Activated CD8-positive, alpha-beta memory T cell treated with anti-CD3 and anti-CD28 coated beads for 36 hours (primary cell): ENCODE measurements around the gene RAB30. TPM values are rescaled to one million over a fixed set of nuclear protein-coding genes. Genes with fewer than 3 reads are reported as not detected.
"Not testable (repeated sequence)": the region's sequence is repeated elsewhere in the genome, so short reads cannot be mapped to it uniquely, and the experiment has no call there.

Source experiments
- CTCF ChIA-PET: fragments of 350-600 bp; sonication (Branson Sonifier 250); formaldehyde crosslinking; loops from one replicate; lab custom pipeline; 2021; ENCODE audit warnings: antibody characterized with exemption; lab: Charles Lee
- POLR2A ChIA-PET: fragments of 350-600 bp; sonication (Branson Sonifier 250); formaldehyde crosslinking; loops from one replicate; lab custom pipeline; 2021; ENCODE audit warnings: antibody characterized with exemption; lab: Charles Lee
- total RNA-seq, 2 experiments: library from RNA; stranded (reverse); gene quantifications; one replicate each; pipeline ENCODE4 v1.2.3, GENCODE V29; 2021

RAB30 gene
- total RNA-seq, 2 experiments from 2014 or later = 12.9 to 14.3 TPM

DNA sequence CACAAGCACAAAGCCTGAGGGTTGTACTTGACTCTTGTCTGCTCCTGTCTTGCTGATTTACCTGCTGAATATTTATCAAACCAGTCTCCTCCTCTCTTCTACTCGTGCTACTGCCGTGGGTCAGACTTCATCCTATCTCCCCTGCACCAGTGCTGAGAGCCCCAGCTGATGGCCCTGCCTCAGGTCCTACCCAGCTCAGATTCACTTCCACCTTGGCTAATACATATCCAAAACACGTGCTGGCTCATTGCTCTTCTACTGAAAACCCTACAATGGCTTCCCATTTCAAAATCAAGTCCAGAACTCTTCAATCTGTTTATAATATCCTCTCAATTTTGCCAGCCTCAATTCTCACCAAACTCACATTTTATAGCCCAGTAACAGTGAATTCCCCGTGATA lies 48.3 kb downstream of the RAB30 start:
- POLR2A ChIA-PET = no interaction called here
- CTCF ChIA-PET = no interaction called here

GRCh38 chr11:83021780-83022125 lies 49.9 kb downstream of the RAB30 start:
- CTCF ChIA-PET = interaction anchor here (0.6 kb wide), 1 partner anchor 72 kb away, joined by 3 read pairs; no protein-coding TSS in a partner anchor
- POLR2A ChIA-PET = no interaction called here

DNA sequence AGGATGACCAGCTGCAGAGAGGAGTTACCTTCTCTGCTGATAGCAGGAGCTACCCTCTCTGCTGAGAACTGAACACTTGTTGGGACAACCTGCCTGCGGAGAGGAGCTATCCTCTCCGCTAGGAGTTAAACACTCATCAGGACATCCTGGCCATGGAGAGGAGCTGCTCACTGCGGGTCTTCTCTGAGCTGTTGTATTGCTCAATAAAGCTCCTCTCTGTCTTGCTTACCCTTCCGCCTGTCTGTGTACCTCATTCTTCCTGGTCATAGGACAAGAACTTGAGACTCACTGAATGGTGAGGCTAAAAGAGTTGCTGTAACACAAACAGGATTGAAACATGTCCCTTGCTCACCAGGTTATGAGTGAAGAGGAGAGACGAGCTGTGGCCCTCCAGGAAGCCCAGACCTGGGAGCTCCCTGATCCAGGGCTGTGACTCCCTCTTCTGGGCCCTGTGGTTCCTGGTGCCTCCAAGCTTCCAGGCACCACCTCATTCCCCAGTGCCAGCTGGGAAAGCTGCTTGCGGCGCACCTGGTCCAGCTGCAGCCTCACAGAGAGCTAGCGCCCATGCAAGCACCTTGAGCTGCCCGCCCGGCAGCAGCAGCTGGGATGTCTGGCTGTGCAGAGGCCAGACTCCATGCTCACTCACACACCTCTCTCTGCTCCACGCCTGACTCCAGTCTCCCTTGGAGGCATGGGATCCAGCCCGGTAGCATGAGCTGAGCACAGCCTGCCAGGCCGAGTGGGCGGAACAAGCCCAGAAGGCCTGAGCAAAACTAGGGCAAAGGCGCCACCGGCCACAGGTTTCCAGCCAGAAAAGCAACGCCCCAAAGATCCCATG lies 50.5 kb downstream of the RAB30 start:
- ChIA-PET POLR2A (no interaction called here), CTCF (interaction anchor here (0.6 kb wide), 1 partner anchor 72 kb away, joined by 3 read pairs; no protein-coding TSS in a partner anchor)

DNA sequence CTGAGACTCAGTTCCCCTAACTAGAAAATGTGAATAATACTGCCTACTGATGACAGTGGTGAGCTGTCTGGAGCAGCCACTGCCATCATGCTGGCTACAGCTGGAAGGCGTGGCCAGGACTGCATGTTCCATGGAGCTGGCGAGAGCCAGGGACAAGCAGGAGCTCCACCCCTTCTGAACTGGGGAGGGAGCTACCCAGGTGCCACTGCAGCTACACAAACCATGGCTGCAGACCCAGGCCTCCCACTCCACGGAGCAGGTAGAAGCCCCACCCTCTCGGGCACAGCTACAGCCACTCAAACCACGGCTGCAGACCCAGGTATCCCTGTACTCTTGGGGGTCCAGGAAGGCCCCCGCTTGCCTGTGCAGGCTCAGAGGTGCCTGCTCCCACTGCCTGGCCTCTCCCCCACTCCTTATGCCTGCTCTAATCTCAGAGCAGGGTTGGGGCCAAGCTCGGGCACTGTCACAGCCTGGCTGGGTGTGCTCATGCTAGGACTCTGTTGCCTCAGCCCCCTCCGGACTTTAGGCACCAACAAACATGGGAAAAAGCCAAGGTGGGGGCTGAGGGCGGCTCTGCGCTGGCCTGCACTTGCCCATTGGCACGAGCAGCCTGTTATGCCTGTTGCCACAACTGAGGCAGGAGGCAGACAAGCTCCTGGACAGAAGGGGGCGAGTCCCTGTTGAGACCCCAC lies 51.7 kb downstream of the RAB30 start:
- ChIA-PET CTCF (interaction anchor here (0.6 kb wide), 1 partner anchor 13 kb away, joined by 3 read pairs; no protein-coding TSS in a partner anchor), POLR2A (interaction anchor here (0.6 kb wide), 1 partner anchor 110 kb away, joined by 6 read pairs; no protein-coding TSS in a partner anchor)

DNA sequence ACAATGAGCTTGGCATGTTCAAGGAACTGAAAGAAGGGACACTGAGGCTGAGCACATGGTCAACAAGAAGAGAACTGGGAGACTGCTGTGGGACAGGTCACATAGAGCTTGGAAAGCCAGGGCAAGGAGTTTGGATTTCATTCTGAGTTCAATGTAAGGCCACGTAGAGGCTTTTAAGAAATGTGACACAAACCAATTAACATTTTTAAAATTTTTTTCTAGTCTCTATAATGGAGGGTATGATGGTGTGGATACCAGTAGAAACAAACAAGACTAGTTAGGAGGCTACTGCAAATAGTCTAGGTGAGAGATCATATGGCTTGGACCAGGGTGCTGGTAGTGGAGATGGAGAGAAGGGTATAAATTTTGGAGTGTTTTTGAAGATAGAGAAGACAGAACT lies 56.7 kb downstream of the RAB30 start:
- ChIA-PET CTCF (no interaction called here), POLR2A (no interaction called here)

DNA sequence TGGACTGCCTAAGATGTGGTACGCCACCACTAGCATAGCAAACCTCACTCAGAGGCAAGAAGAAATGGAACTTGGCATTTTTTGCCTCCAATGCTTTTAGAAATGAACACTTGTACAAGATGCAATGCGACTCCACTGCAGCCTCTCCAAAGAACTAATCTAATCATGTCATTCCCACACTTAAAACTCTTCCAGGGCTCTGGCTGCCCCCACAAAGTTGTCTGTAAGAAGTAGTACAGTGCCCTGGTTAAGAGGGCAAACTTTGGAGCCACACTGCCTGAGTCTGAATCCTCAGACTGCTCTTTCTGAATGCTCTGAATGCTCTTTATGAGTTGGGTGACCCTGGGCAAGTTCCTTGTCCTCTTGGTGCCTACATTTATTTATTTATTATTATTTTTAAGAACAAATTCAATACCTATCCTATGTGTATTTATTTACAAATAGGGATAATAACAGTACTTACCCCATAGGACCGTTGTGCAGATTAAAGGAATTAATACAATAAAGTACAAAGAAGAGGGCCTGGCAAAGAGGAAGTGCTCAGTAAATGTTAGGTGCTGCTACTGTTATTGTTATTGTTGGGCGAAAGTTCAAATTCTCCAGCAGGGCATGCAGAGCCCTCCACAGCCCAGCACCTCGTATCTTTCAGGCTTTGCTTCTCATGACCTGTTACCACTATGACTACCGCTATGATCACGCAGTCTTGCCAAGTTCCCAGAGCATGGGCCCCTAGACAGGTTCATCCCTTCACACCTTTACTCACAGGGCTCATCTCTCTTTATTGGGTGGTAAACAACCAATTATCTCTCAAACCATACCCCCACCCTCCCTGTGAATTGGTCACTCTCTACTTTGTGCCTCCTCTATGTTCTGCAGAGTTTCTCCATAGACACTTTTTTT lies 59.3 kb downstream of the RAB30 start:
- CTCF ChIA-PET = no interaction called here
- POLR2A ChIA-PET = no interaction called here

DNA sequence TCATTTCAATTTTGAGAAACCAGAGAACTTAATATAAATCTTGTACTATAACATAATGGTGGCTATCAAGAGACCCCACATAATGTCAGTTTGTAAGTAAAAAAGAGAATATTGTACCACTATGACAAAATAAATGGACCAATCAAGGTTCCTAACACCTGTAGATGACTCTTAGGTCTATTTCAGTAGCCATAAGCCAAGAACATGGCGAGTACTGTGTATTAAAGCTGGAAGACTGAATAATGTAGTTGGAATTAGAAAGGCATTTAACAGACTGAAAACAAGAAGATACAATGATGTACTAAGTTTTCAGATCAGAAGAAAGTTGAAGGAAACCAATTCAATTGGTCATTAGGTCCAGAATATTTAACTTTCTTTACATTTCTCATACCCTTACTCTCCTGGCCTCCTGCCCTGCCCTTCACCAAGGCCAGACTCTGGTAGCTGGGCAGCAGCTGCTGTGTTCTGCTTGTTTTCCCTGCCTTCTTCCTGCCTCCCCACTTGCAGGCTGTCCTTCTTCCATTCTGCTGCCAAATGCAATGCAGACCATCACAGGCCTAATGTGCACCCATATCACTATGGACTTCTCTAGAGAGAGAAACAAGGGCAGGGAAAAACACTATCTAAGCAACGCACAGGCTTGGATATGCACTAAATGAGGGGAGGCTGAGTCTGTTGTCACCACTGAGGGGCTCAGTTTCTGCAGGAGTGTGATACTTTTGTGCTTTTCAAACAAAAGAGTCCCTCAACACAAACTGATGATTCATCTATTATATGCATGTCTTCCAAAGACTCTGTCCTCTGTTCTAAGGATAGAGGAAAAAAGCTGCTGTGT lies 60.1 kb downstream of the RAB30 start:
- CTCF ChIA-PET = no interaction called here

DNA sequence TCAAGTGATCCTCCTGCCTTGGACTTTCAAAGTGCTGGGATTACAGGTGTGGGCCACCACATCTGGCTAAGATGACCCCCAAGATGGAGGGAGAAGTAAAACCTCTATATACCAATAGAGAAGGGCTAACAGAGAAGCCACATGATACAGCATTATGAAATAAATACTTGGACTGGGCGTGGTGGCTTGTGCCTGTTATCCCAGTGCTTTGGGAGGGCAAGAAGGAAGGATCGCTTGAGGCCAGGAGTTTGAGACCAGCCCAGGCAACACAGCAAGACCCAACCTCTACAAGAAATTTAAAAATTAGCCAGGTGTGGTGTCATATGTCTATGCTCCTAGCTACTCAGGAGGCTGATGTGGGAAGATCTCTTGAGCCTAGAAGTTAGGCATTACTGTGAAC lies 61.7 kb downstream of the RAB30 start:
- POLR2A ChIA-PET = no interaction called here
- CTCF ChIA-PET = no interaction called here

More for the DNA sequence above, 60.1 kb downstream of the RAB30 start:
- POLR2A ChIA-PET = no interaction called here

- POLR2A ChIA-PET = interaction anchor here (0.6 to 0.7 kb wide), 2 partner anchors 53 to 88 kb away, joined by 8 to 13 read pairs; no protein-coding TSS in a partner anchor
- CTCF ChIA-PET = not testable (repeated sequence)
These were observed 62.6 kb downstream of the RAB30 start for GRCh38 chr11:83009136-83009535.

DNA sequence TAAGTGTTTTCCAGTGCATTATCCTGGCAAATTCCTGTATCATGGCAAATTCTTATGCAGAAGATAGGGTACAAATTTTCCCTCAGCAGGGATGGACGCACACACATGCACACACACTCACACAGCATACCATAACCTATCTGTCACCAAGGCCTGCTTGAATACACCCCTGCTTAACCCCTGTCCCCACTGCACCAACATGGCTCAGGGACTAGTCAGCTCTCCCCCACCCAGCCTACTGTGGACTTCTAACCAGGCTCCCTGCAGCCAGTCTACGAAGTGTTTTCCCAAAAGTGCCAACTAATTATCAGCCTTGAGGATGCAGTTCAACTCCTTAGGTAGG lies 63.1 kb downstream of the RAB30 start:
- POLR2A ChIA-PET = interaction anchor here (0.6 to 0.7 kb wide), 2 partner anchors 54 to 88 kb away, joined by 8 to 13 read pairs; no protein-coding TSS in a partner anchor
- CTCF ChIA-PET = no interaction called here

DNA sequence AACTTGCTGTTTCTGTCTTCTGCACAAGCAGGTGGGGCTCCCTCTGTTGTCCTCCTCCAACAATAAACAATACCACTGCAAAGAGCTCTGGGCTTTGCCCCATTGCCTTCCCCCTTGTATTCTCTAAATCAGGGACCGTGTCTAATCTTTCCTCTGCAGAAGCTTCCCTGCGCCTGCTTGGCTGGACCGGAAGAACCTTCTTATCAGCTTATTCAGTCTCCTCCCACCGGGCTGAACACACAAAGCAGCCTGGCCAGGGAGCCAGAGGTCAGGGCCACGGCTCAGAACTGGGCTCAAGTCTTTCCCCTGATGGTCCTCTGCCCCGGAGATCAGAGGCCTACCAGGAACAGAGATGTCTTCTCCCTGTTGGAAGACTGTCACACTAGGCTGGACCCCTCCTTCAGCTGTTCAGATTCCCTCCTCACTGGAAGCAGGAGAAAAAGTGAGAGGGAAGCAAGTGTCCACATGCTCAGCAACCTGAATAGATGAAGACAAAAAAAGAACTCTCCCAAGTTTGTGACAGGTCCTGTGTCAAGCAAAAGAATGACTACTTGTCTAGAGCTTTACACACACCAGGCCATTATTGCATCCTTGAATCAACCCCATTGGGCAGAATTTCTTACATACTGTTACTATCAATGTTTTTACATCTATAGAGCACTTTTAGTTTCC lies 63.7 kb downstream of the RAB30 start:
- ChIA-PET POLR2A (interaction anchor here (0.6 to 0.7 kb wide), 3 partner anchors 54 to 89 kb away, joined by 4 to 13 read pairs (median 8); no protein-coding TSS in a partner anchor), CTCF (interaction anchor here (1.2 kb wide), 1 partner anchor 62 kb away, joined by 3 read pairs; no protein-coding TSS in a partner anchor)

DNA sequence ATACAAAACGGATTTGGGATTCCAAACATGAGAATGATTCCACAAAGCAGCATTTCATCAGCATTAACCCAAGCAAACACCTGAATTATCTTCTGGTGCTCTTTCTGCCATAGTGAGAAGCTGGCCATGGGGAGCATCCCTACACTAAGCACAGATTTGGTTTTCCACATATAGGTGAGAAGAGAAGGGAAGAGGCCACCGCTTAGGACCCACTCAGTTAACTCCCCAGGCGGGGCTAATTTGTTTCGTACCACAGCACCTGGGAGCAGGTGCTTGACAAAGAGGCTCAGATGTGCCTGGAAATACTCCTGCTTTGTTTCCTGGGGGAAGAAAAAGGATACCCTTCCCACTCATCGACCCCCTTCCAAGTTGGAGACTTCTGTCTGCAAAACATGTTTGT lies 64.2 kb downstream of the RAB30 start:
- ChIA-PET CTCF (interaction anchor here (0.8 to 1.2 kb wide), 5 partner anchors 49 to 106 kb away, joined by 3 to 4 read pairs (median 3); partner anchors contain the start of genes DDIAS and RAB30), POLR2A (interaction anchor here (0.6 to 1.0 kb wide), 3 partner anchors 29 to 149 kb away, joined by 3 to 4 read pairs (median 3); partner anchors contain the start of gene PCF11)

DNA sequence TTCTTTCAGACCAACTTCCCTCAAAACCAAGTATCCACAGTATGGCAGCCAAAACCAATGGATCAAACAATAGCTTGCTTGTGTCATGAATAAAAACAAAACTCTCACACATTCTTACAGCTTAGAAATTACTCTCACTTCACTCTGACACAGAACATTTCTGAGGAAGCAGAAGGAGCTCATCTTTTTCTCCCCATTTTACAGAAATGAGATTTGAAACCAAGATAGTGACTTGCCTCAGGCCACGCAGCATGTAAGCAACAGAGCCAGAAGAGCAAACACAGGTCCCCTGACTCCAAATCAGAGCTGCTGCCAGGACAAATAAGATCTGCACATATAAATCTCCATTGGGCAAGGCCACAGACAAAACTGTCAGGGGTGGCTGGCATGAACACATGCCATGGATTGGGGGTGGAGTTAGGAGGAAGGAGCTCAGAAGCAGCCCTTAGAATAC lies 64.8 kb downstream of the RAB30 start:
- ChIA-PET CTCF (interaction anchor here (0.6 to 1.3 kb wide), 8 partner anchors 49 to 150 kb away, joined by 3 to 4 read pairs (median 3); partner anchors contain the start of genes DDIAS, PCF11 and RAB30), POLR2A (interaction anchor here (0.8 to 1.4 kb wide), 5 partner anchors 26 to 150 kb away, joined by 3 to 5 read pairs (median 4); partner anchors contain the start of genes DDIAS, PCF11 and RAB30)

DNA sequence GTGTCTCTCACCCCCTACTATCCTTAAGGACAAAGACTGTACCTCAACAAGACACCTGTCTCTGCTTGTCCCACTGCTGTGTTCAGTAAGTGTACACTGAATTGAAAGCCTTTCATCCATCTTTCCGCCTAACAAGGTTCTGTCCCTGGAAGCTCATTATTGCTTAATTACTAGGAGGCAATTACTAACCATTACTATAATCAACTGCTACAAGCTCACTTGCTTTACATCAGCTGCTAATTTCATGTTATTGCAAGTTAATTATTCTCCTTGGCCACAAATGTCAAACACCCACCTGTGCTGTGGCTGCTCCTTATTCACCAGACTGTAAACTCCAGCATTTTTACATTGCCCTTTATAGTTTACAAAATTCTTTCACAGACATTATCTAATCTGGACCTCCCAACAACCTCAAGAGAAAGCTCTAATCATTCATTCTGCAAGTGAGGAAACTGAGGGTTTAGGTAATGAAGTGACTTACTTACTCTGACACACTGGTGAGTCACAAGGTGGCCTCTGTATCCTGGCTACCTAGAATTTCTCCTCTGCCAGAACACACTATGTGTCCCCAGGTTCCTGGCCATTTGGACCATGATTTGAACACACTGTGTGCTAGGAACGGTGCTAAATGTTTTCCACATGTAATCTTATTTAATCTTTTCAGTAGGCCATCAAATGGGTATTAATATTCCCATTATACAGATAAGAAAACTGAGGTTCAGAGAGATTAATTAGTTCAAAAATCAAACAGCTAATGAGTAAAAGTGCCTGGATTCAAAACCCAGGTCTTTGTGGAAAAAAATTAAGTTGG lies 66.7 kb downstream of the RAB30 start:
- POLR2A ChIA-PET = interaction anchor here (0.6 to 0.8 kb wide), 2 partner anchors 9 to 25 kb away, joined by 3 to 4 read pairs; no protein-coding TSS in a partner anchor
- CTCF ChIA-PET = no interaction called here

DNA sequence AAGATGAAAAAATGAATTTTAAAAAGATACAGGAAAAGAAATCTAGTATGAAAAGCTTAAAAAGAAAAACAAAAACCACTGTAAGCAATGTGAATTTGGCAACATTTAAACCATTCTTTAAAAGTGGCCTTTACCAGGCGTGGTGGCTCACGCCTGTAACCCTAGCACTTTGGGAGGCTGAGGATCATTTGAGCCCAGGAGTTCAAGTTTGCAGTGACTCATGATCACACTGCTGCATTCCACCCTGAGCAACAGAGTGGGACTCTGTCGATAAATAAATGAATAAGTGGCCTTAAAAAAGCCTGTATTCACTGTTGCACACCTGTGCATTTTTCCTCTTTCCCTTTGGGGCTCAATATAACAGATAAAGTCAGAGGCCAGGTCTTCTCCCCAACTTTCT lies 69.2 kb downstream of the RAB30 start:
- ChIA-PET CTCF (no interaction called here), POLR2A (no interaction called here)

DNA sequence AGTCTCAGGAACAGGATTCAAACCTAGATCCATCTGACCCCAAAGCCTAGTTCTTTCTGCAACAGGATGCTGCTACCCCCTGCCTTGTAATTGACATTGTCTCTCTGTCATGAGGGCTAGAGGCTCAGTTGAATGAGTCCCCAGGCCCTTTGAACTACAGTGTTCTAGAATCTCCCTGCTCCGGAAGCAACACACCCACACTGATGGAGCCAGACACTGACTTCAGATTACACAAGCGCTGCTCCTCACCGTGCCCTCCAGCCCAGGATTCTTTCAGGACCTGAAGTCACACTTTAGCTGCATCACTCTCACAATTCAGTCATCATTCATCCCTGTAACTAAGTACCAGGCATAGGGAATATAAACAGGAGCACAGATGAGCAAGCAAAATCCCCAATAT lies 69.6 kb downstream of the RAB30 start:
- CTCF ChIA-PET = no interaction called here
- POLR2A ChIA-PET = no interaction called here
